ENCODE results near the gene ARID5B.

ARID5B gene

DNA sequence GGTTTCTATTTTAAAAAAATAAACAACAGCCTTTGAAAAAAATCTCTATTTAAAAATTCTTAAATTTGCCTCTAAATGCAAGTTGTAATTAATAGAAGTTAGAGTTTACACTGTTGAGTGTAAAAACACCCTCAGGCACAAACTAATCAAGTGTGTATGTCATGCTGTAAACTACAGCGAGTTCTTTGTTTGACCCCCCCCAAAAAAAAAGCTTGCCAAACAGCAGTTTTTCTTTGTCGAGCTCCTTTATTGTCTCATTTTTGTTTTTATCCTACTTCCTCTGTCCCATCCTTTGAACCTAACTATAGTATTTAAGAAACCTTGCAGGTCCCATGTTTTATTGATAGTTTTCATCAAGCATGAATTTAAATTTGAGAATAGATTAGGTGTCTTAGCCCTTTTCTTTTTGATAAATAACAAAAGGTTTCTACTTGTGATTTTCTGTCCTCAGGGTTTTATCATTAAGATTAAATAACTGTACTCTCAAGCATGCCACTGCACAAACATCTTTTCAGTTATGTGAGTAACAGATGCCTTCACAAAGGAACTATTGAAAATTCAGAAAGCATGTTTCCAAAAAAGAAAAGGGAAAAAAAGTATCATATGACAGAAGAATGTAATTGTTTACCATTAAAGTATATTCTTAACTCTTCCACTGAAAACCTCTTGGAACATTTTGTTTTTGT lies 176.0 kb downstream of the ARID5B start:
- no peak for DNase-seq (ENCODE audit: low read depth in 2 of 2)

DNA sequence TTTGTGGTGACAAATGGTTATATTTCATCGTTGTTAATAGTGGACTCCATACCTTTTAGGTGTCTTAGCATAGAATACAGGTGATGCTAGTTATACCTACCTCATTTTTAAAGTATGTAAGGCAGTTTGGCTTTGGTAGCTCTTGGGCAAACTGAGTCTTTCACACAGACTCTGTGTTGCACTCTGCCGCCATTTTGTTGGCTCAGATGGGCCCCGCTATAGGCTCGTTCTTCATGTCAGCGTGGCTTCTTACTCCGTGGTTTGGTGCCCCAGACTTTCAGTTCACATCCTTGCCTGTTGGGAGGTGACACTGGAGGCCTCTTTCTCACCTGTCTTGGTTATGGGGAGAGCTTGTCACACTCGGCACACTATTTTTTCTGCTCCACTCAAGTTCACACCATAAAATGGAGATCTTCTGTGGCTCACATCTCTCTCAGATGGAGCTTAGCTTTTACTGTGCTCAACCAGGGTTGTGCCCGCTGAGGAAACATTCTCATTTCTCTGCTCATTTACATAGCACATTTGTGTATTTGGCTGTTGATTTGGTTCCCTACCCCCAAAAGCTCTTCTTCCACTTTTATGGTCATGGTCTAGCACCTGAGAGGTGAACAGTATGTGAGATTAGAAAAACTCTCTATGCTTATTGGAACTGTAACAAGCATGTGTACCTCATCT lies 178.5 kb downstream of the ARID5B start:
- DNase-seq (ENCODE audit: low read depth in 2 of 2), result no peak

DNA sequence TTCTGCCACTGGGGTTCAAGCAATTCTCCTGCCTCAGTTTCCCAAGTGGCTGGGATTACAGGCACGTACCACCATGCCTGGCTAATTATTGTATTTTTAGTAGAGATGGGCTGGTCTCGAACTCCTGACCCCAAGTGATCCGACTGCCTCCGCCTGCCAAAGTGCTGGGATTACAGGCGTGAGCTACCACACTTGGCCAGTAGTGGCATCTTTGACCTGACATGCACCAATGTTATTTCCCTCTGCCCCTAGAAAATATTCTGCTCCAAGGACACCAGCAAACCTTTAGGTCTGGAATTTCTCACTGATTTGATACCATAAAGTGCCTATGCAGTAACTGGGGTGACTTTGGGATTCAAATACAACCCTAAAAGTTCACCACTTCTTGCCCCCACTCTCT lies 179.4 kb downstream of the ARID5B start:
- no peak for DNase-seq (ENCODE audit: low read depth in 2 of 2)

DNA sequence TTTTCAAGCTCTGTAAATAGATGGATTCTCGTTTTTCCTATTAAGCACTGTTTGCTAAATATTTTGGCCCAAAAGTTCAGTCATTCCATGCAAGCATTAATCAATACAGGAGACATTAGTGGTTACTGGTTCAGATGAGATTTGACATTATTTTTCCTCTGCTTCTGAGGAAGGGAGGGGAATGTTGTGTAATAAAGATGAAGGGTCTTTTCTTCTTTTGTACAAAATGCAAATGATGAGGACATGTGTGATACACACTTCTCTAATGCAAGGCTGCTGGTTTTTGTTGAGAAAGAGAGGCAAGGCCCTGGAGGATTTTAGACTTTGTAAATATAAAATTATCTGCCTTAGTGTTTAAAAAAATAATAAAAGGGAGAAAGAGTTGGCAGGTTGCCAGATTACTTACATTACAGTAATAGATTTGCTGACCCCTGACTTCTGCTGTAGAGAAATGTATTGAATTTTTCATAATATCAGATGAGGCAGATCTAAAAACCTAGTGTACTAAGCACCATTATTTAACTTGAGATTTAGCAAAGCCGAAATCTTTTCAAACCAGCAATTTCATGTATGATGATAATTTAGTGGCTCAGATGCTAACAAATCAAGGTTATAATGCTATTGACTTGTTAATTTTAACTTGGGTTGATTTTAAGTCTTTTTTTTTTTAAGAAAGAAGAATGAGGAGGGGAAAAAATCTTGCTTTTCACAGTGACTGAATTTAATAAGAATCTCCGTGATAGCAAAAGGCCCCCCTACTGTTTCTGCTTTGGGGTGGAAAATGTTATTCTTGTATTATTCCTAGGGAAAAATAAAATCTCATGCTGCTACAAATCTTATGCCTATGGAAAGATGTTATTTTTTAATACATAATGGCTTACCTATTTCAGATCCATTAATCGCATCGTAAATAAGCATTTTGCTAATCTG lies 180.1 kb downstream of the ARID5B start:
- DNase-seq (ENCODE audit: low read depth in 2 of 2), result no peak

DNA sequence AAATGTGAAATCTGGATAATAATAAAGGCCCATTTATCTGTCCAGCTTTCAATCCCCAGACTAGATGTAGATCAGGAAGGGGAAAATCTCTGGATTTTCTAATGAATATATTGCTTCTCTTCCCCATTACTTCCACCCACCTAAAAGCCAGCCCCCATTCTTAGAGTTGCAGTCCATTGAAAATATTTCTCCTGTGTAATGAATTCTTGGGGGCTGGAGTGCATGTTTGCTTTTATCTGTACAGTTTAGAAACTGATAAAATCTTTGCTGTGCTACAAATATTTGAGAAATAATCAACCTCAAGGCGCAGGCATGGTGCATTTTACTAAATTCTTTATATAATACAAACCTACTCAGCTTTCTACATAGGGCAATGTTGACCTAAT lies 180.8 kb downstream of the ARID5B start:
- DNase-seq (ENCODE audit: low read depth in 2 of 2), result no peak

DNA sequence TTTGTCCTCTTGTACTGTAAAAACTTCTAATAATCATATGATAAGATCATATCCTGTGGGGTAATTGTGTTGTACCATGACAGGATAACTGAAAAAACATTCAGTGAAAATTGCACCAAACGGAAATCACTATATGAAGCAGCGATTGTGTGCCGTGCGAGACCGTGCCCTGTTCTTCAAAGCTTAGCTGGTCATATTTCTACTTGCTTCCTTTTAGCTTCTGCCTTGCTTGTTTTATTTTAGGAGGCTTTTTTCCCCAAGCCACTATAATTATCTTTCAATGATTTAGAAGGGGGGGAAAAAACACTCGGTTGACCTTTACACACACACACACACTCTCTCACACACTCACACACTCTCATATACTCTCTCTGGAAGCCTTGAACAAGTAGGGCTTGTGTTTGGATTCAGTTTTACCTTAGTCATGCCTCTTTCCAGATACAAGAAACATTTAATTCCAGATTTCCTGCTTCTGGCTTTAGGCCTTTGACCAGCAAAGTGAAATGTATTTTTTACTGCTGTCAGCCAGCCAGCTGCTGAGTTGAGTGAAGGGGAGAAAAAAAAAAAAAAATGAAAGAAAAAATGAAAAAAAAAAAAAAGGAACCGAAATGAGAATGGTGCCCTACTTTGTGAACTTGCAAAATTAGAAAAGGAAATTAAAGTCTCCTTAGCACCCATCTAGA lies 181.4 kb downstream of the ARID5B start:
- DNase-seq (ENCODE audit: low read depth in 2 of 2), result no peak

DNA sequence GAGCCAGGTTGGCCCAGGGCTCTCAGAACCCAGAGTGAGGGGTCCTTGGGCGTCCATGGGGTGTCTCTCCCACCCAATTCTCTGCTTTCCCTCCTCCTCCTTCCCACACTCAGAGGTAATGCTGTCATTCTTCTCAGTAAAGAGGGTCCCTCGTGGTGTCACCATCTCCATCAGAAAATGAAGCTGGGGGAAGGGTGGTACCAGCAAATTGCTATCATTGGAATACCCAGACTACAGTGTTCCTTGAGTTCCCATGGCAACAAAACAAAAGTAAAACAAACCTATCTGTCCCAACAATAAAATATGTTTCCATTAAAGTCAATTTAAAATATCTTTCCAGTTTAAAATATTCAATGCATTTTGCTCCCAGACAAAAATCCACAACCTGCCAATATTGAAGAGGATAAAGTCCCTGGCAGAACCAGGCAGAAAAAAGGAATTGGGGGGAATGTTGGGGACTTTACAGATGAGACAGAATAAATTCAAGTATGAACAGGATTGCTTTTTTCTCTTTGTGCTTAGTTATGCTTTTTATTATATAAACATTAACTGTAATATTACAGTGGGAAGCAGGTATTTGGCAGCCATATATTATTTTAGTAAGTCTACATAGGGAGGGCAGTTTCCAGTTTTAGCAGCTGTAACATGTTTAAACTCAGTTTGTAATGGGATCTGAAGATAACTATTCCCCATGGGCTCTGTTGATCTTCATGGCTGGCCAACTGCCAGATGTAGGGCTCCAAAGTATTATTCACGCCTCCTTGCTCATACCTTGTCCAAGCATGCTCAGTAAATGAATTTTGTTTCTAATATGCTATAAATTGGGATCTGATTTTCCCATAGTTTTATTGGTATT lies 182.1 kb downstream of the ARID5B start:
- no peak for DNase-seq (ENCODE audit: low read depth in 2 of 2)

DNA sequence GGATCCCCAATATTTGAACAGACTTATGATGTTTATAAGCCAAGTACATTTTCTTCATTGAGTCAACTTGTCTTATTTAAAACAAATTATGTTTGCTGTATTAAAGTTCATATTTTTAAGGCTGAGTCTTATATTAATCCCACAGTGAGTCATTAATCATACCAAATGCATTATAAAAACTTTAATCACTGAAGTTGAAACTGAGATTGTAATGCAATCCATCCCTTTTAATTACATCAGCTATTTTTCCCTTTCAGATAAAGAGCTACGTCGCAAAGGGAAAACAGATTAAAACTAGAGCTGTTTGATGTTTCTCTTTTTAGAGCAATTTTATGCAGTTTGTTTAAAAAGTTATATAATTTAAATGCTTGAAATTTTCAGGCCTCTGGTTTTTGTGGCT lies 183.0 kb downstream of the ARID5B start:
- no peak for DNase-seq (ENCODE audit: low read depth in 2 of 2)

DNA sequence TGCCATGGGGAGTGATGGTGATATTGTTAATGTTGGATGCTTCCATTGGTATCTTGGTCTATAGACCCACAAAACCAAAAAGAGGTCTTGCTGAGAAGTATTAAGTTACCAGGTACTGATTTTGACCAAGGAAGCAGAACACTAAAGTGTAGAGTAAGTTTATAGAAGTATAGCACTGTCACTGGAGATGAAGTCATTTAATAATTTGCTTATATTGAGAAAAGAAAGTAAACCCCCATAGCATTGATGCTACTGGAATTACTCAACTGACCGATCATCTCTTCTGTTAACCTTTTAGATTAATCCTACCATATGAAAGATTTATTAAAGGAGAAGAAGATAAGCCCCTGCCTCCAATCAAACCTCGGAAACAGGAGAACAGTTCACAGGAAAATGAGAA lies 183.9 kb downstream of the ARID5B start:
- DNase-seq (ENCODE audit: low read depth in 2 of 2), result no peak

DNA sequence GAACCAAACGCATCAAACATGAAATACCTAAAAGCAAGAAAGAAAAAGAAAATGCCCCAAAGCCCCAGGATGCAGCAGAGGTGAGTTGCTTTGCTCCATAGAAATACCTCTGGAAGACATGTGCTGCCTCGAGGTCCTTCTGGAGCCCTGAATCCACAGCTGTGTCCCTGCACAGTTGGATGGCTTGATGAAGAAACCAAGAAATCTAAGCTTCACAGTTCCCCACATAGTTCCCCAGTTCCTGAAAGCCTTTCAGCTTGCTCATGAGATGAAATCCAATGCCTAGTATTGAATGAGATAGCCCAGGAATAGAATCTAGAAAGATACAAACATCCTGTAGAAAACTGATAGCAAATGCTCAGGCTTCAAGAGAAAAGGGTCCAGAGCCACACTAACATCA lies 184.3 kb downstream of the ARID5B start:
- DNase-seq (ENCODE audit: low read depth in 2 of 2), result no peak

DNA sequence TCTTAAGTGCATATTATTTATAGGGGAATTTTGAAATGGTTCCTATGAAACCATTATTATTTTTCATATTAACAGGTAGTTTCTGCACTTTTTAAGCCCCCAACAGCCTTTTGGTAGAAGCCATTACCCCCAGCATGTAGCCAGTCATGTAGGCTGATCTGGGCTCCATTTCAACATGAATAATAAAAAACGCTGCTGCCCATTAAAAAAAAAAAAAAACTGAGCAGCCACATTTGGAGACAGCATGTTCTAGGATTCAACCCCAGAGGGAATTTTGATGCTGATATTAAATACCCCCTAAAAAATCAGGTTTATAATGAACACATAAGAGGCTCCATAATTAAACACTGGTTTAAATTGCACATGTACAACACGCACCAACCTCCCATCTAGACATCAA lies 185.8 kb downstream of the ARID5B start:
- DNase-seq (ENCODE audit: low read depth in 2 of 2), result no peak

DNA sequence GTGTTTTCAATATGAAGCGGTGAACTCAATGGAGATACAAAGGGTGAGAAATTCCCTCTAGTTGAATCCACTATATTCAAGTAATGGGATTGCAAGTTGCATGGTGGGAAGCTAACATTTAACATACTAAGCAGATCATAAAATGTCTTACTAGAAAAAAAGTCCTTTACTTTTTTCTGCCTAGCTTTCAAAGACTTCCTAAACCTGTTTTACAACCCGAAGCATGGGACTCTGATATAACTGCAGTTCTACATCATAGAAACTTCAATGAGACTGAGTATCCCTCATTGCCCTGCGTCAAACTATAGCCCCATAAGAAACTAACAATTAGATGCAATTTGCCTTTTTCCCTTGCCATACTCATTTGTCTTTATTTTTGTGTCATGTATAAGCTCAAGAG lies 187.3 kb downstream of the ARID5B start:
- no peak for DNase-seq (ENCODE audit: low read depth in 2 of 2)

DNA sequence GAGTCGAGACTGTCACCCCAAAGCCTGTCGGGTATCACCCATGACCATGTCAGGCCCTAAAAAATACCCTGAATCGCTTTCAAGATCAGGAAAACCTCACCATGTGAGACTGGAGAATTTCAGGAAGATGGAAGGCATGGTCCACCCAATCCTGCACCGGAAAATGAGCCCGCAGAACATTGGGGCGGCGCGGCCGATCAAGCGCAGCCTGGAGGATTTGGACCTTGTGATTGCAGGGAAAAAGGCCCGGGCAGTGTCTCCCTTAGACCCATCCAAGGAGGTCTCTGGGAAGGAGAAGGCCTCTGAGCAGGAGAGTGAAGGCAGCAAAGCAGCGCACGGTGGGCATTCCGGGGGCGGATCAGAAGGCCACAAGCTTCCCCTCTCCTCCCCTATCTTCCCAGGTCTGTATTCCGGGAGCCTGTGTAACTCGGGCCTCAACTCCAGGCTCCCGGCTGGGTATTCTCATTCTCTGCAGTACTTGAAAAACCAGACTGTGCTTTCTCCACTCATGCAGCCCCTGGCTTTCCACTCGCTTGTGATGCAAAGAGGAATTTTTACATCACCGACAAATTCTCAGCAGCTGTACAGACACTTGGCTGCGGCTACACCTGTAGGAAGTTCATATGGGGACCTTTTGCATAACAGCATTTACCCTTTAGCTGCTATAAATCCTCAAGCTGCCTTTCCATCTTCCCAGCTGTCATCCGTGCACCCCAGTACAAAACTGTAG lies 191.0 kb downstream of the ARID5B start:
- no peak for DNase-seq (ENCODE audit: low read depth in 2 of 2)

DNA sequence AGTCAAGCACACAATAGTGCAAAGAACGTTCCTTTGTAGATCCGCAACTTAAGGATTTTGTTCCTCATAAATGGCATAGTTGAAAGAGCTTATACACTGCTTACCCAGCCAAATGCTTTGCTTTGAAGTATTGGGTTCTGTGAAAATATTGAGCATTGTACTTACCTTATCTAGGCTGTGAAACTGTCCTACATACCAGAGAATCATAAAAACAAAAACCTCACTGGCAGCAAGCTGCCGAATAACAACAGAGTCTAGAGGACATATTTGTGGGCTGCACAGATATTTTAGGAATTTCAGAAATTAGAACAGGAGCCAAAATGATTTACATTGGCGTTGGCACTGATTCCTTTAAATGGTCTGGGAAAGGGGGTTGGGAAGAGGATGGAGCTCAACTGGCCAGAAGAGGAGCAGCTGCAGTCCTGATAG lies 192.4 kb downstream of the ARID5B start:
- no peak for DNase-seq (ENCODE audit: low read depth in 2 of 2)

DNA sequence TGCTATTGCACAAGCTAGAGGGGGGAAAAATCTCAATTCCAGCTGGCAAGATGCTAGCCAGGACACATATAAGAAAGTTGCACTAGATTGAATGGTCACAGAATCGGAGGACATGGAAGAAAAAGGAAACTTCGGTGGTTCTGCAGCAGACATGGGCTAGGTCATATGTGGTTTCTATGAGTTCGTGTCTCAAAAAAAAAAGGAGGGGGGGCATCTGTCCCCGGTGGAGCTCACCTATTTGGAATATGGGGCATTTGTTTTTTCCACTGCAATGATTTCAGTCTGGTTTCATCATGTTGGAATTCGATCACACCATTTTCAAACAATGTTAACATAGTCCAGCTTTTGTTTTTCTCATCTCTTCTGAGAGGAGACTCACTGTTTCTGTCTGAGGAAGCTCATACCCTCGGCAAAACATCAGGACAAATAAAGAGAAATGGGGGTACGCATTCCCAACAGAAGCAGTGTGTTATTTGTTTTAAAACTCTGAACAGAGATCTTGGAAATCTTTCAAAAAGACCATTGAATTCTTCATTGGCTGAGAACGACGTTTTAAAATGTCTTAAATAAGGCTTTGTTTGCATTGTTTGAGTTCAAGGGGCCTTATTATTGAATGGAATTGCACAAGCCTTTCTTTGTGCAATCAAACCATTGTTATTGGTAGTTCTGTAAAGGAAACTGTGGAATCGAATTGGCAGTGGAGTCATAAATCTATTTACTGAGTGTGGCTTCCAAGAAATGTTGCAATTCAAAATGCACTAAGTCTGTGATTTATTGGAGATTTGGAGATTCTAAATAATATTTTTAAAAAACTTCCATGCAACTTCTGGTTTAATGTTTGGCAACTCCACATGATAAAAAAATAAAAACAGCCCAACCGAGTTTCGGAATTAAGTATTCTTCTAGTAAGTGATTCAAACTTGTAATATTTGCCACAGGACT lies 194.0 kb downstream of the ARID5B start:
- DNase-seq (ENCODE audit: low read depth in 2 of 2), result no peak

DNA sequence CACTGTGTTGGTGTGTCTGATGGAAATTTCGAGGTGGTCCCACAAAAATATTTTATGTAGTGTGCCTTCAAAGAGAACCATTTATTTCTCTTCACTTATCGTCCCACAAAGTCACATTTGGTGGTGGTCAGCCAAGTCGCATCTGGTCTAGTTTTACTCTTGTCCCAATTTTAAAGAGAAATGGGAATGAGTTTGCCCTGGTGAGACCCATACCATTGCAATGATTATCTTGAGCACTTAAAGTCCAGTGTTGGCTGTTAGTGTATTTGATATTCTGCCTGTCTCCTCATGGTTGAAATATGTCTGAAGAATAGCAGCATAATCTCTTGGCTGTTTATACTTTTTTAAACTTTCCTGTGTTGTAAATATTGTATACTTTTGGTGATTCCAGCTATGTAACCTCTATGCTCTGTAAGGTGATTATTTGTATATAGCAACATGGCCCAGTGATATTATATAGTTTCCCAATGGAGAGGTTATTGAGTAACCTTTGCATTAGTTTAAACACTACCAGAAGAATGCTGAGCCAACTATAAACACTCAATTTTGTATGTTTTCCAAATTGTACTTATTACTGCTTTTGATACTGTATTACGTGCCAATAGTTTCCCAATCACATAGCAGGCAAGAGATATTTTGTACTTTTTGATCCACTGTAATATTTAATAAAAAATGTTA lies 194.9 kb downstream of the ARID5B start:
- DNase-seq (ENCODE audit: low read depth in 2 of 2), result no peak

DNA sequence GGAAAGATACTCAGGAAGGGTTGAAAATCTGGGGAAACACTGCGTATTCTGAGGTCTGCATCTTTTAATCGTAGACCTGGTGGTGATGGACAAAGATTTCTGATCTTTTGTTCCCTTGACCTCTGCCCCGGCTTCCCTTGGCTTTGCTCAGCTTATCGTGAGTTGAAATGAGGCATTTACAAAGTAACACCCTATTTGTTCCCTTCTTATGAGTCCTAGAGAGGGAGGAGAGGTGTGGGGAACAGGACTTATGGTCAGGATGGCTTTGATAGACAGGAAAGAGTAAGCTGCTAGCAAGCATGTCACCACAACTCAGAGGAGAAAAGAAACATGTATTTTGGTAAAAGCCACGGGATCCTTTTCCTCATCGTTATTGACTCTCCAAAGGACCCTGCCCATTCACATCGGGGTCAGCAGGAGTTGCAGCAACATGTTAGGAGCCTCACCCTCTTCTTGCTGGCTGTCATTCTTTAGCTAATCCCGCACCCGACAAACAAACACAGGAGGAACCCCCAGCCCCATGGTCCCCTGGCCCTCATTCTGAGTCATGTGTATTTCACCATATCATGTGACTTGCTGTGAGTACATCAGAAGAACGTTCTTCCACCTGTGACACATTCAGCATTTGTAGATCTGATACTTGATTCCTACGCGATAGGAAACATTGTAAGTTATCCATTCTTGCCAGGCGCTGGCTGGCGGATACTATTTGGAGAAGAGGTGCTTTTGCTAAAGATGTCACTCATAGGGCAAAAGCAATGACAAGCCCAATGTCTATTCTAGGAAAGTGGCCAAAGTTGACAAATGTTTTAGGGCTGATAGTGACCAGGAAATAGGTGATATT lies 197.0 kb downstream of the ARID5B start:
- no peak for DNase-seq (ENCODE audit: low read depth in 2 of 2)

DNA sequence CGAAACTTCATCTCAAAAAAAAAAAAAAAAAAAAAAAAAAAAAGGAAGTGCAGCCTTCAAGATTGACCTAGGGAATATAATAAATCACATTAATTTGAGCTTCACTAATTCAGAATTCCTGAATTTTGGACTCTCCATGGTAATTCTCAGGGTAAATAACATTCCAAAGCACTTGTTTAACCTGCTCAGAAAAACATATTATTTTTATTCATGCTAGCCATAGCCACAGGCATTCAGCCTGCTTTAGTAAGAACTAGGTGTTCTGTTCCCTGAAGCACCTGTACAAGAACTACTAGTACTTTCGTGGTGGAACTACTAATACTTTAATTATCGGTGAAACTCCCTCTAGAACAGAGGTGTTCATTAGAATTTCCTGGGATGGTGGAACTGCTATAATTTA lies 197.8 kb downstream of the ARID5B start:
- no peak for DNase-seq (ENCODE audit: low read depth in 2 of 2)
